DOHH2 (cell line): ENCODE results near the gene KRTAP1-5.

Source experiments
- H3F3A ChIP-seq: fragments of 200-600 bp; sonication (generic), shearing (Covaris generic); 2 replicates; pipeline ENCODE4 v1.6.0; 2016; ENCODE audit warnings: antibody characterized with exemption, mild to moderate bottlenecking; ENCODE audit not compliant: control insufficient read depth, insufficient read depth
- H3K27ac ChIP-seq: fragments of 200-600 bp; sonication (generic); 2 replicates; pipeline ENCODE4 v1.5.1; 2014; ENCODE audit warnings: low read depth, mild to moderate bottlenecking, low read length, moderate library complexity
- H3K27me3 ChIP-seq: fragments of 200-600 bp; sonication (generic); 2 replicates; pipeline ENCODE4 v1.6.1; 2014; ENCODE audit warnings: mild to moderate bottlenecking, low read length, mixed read lengths; ENCODE audit not compliant: control insufficient read depth
- H3K36me3 ChIP-seq: fragments of 200-600 bp; sonication (generic); 2 replicates; pipeline ENCODE4 v1.6.1; 2014; ENCODE audit warnings: mild to moderate bottlenecking, low read length, moderate library complexity, mixed read lengths; ENCODE audit not compliant: control insufficient read depth
- H3K4me1 ChIP-seq: fragments of 200-600 bp; sonication (generic); 2 replicates; pipeline ENCODE4 v1.6.1; 2014; ENCODE audit warnings: mild to moderate bottlenecking, low read length, mixed read lengths; ENCODE audit not compliant: control insufficient read depth
- H3K4me2 ChIP-seq: fragments of 200-600 bp; sonication (generic); 2 replicates; pipeline ENCODE4 v1.6.0; 2014; ENCODE audit warnings: mild to moderate bottlenecking, low read length, moderate library complexity
- H3K4me3 ChIP-seq: fragments of 200-600 bp; sonication (generic); 2 replicates; pipeline ENCODE4 v1.5.1; 2014; ENCODE audit warnings: mild to moderate bottlenecking, low read length, mixed read lengths
- H3K79me2 ChIP-seq: fragments of 200-600 bp; sonication (generic); 2 replicates; pipeline ENCODE4 v1.6.1; 2014; ENCODE audit warnings: mild to moderate bottlenecking, low read length, mixed read lengths; ENCODE audit not compliant: control insufficient read depth
- H3K9me2 ChIP-seq: fragments of 200-600 bp; sonication (generic); replicated peaks from 2 replicates; pipeline ENCODE4 v1.6.1; 2014; ENCODE audit warnings: mild to moderate bottlenecking, low read length, mixed read lengths; ENCODE audit not compliant: control insufficient read depth
- H3K9me3 ChIP-seq: fragments of 200-600 bp; sonication (generic); 2 replicates; pipeline ENCODE4 v1.6.1; 2014; ENCODE audit warnings: antibody characterized with exemption, low read length, mixed read lengths; ENCODE audit not compliant: control insufficient read depth, insufficient read depth
- H4K20me1 ChIP-seq: fragments of 200-600 bp; sonication (generic); 2 replicates; pipeline ENCODE4 v1.6.0; 2014; ENCODE audit warnings: low read depth, mild to moderate bottlenecking, antibody characterized with exemption, low read length, moderate library complexity; ENCODE audit not compliant: control insufficient read depth, insufficient read depth
- EZH2phosphoT487 ChIP-seq: fragments of 200-600 bp; sonication (generic); IDR thresholded peaks from 2 replicates; pipeline ENCODE4 v1.6.1; 2017; ENCODE audit warnings: borderline replicate concordance, mild to moderate bottlenecking, antibody characterized with exemption, low read length, moderate library complexity, mixed read lengths
- TF ChIP-seq, protein P1 (sequence below): fragments of 200-600 bp; sonication (generic); IDR thresholded peaks from one replicate; pipeline ENCODE4 v1.5.1; 2014; ENCODE audit warnings: antibody characterized with exemption, mild to moderate bottlenecking, low read depth, low read length; ENCODE audit not compliant: poor library complexity, severe bottlenecking

KRTAP1-5 gene

DNA sequence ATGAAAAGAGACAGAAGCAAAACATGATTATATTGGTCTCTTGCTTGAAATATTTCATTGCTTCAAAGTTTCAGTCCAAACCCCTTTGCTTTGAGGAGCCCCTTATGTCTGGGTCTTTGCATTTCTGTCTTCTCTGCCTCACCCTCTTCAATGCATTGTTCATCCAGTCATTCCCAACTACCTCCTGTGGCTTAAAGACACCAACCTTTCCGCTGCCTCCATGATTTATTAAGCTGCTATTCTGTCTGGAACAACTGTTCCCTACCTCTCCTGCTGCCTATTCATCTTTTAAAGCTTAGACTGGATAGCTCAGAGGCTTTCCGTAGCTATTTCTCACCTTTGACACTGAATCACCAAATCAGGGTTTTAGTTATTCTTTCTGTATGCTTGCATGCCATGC lies 29.6 kb downstream of the KRTAP1-5 start:
- Histone ChIP-seq H3K9me2 (no peaks in the 10 kb centered on the region), H3K4me3 (no peak overlapping the region), H3K36me3 (no peaks in the 10 kb centered on the region), H3K27me3 (peaks cover 29% of the 10 kb centered on the region), H4K20me1 (no peaks in the 10 kb centered on the region), H3K9me3 (no peaks in the 10 kb centered on the region), H3K4me1 (no peaks in the 10 kb centered on the region), H3K27ac (no peak overlapping the region), H3K79me2 (no peaks in the 10 kb centered on the region), H3F3A (no peaks in the 10 kb centered on the region), H3K4me2 (no peak overlapping the region)
- TF ChIP-seq EZH2phosphoT487: no peak

DNA sequence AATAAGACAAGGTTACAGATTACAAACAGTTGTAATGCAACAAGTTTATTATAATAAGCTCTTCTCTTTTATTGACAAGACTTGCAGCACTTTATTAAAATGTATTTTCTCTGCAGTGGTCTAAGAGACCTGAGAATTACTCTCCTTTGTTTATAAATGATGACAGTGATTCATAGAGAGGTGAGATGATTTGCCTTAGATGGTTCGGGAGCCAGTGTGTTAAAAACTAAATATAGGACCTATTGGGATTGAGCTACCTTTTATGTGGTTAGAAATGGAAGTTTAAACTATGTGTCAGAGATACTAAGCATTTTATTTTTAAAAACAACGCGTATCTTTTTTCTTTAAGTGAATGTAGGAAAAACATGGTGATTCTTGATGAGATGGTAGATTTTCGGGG lies 30.2 kb downstream of the KRTAP1-5 start:
- Histone ChIP-seq H3K79me2 (no peaks in the 10 kb centered on the region), H3K9me3 (no peaks in the 10 kb centered on the region), H4K20me1 (no peaks in the 10 kb centered on the region), H3K27me3 (peaks cover 32% of the 10 kb centered on the region), H3K9me2 (no peaks in the 10 kb centered on the region), H3F3A (no peaks in the 10 kb centered on the region), H3K4me2 (no peak overlapping the region), H3K36me3 (no peaks in the 10 kb centered on the region), H3K4me1 (no peaks in the 10 kb centered on the region), H3K27ac (no peak overlapping the region), H3K4me3 (no peak overlapping the region)
- TF ChIP-seq, protein P1, sequence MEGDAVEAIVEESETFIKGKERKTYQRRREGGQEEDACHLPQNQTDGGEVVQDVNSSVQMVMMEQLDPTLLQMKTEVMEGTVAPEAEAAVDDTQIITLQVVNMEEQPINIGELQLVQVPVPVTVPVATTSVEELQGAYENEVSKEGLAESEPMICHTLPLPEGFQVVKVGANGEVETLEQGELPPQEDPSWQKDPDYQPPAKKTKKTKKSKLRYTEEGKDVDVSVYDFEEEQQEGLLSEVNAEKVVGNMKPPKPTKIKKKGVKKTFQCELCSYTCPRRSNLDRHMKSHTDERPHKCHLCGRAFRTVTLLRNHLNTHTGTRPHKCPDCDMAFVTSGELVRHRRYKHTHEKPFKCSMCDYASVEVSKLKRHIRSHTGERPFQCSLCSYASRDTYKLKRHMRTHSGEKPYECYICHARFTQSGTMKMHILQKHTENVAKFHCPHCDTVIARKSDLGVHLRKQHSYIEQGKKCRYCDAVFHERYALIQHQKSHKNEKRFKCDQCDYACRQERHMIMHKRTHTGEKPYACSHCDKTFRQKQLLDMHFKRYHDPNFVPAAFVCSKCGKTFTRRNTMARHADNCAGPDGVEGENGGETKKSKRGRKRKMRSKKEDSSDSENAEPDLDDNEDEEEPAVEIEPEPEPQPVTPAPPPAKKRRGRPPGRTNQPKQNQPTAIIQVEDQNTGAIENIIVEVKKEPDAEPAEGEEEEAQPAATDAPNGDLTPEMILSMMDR: no peak
- TF ChIP-seq EZH2phosphoT487: no peak

DNA sequence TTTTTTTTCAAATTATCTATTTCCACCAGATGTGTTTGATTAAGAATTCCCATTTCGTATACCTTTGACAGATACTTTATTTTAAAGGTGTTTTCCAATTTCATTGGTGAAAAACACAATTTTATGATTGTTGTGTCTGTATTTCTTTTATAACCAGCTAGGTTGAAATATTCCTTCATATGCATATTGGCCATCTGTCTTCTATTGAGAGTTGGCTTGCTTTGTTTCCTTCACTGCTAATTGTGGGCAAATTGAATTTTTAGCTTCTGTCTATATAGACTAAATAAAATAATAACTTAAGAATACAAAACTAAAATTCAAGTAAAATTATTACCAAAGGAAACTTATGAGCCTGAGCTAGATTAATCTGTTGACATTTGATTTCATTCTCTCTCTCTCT lies 31.9 kb downstream of the KRTAP1-5 start:
- Histone ChIP-seq H4K20me1 (no peaks in the 10 kb centered on the region), H3K27me3 (peaks cover 26% of the 10 kb centered on the region), H3K79me2 (no peaks in the 10 kb centered on the region), H3K36me3 (no peaks in the 10 kb centered on the region), H3F3A (no peaks in the 10 kb centered on the region), H3K27ac (no peak overlapping the region), H3K4me1 (no peaks in the 10 kb centered on the region), H3K9me2 (no peaks in the 10 kb centered on the region), H3K4me3 (no peak overlapping the region), H3K4me2 (no peak overlapping the region), H3K9me3 (no peaks in the 10 kb centered on the region)
- TF ChIP-seq, protein P1: no peak
- no peak for TF ChIP-seq EZH2phosphoT487

DNA sequence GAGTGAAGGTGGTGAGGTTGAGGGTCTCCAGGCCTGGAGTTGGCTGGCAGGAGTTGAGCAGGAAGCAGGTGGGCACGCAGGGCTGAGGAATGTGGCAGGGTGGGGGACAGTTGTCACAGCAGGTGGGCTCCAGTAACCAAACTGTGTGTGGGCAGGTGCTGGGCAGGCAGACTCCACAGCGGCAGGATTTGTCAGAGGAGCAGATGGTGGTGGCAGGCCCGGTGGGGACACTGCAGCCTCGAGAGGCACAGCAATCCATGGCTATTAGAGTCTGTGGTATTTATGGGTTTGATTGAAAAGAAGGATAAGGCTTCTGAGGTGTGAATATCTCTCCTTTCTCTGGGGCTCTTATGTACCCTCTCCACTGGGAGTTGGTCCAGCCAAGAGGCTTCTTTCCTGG lies 33.2 kb downstream of the KRTAP1-5 start, which contains the start of gene KRTAP3-3:
TSS of gene KRTAP3-3 (minus strand) at position 326 of the 400 bp plus-strand sequence. CDS start at position 259, 67 bp downstream.
- Histone ChIP-seq H3K4me3 (no peak within 1 kb of the TSS), H3K27me3 (peaks cover 30% of the 10 kb centered on the region), H3F3A (no peaks in the 10 kb centered on the region), H3K79me2 (no peaks in the 10 kb centered on the region), H3K27ac (no peak within 1 kb of the TSS), H3K9me3 (no peaks in the 10 kb centered on the region), H4K20me1 (no peaks in the 10 kb centered on the region), H3K4me1 (no peaks in the 10 kb centered on the region), H3K9me2 (no peaks in the 10 kb centered on the region), H3K4me2 (no peak within 1 kb of the TSS), H3K36me3 (no peaks in the 10 kb centered on the region)
- TF ChIP-seq EZH2phosphoT487: no peak
- TF ChIP-seq, protein P1: no peak
